Panc1 (cell line): Measurements from ENCODE around the gene IL1RAPL1. TPM values are rescaled to one million over a fixed set of nuclear protein-coding genes. Genes with fewer than 3 reads are reported as not detected.

ENCODE experiments used
- ATAC-seq: fragments of 200-7000 bp; cut with Tn5 transposase; 2 replicates; pipeline ENCODE4 v1.9.1; 2020; ENCODE audit warnings: mild to moderate bottlenecking, moderate library complexity
- BruUV-seq: library from RNA; stranded (reverse); fragments of 400-500 nt; replicated peaks from 2 replicates; lab custom pipeline; 2021; lab: Mats Ljungman, UMichigan
- CTCF ChIA-PET: fragments of 300-600 bp; sonication (Branson Sonifier 250); formaldehyde crosslinking; loops from one replicate; lab custom pipeline; 2022; ENCODE audit warnings: antibody characterized with exemption; lab: Charles Lee
- POLR2A ChIA-PET: fragments of 300-600 bp; sonication (Branson Sonifier 250); formaldehyde crosslinking; loops from one replicate; lab custom pipeline; 2022; ENCODE audit warnings: antibody characterized with exemption; lab: Charles Lee
- DNase-seq: peaks from one replicate; pipeline ENCODE4 v3.0.0-alpha.2; 2010; ENCODE audit warnings: low read depth, low spot score
- H3K27ac ChIP-seq: 2 replicates; pipeline ENCODE4 v1.5.1; 2011; ENCODE audit warnings: mild to moderate bottlenecking, low read length, inconsistent platforms
- H3K27me3 ChIP-seq: fragments of 200-500 bp; sonication (Bioruptor generic); 2 replicates; pipeline ENCODE4 v1.6.0; 2014; ENCODE audit warnings: low read length, inconsistent platforms; ENCODE audit not compliant: control insufficient read depth, insufficient read depth
- H3K36me3 ChIP-seq: fragments of 200-500 bp; sonication (Bioruptor generic); 2 replicates; pipeline ENCODE4 v1.5.1; 2014; ENCODE audit warnings: inconsistent platforms, mild to moderate bottlenecking, low read length, moderate library complexity; ENCODE audit not compliant: control insufficient read depth, insufficient read depth
- H3K4me1 ChIP-seq: 2 replicates; pipeline ENCODE4 v1.5.1; 2011; ENCODE audit warnings: inconsistent platforms, mild to moderate bottlenecking, low read length, moderate library complexity; ENCODE audit not compliant: control insufficient read depth, insufficient read depth
- H3K4me3 ChIP-seq, 2 experiments: 2 replicates each; pipeline ENCODE4 v1.5.1; 2011 to 2012; ENCODE audit warnings: low read depth in 2 of 2, low read length in 2 of 2, mild to moderate bottlenecking in 2 of 2, inconsistent platforms in 1 of 2, moderate library complexity in 1 of 2
- H3K9me3 ChIP-seq: fragments of 200-500 bp; sonication (Bioruptor generic); 2 replicates; pipeline ENCODE4 v1.5.1; 2014; ENCODE audit warnings: low read depth, mild to moderate bottlenecking, inconsistent platforms, low read length, moderate library complexity; ENCODE audit not compliant: control insufficient read depth, insufficient read depth
- CTCF ChIP-seq: fragments of 450-650 bp; IDR thresholded peaks from 2 replicates; pipeline ENCODE4 v1.5.1; 2017; ENCODE audit warnings: mild to moderate bottlenecking
- POLR2AphosphoS5 ChIP-seq: IDR thresholded peaks from 2 replicates; pipeline ENCODE4 v1.6.1; 2012; ENCODE audit warnings: mild to moderate bottlenecking, low read depth, low read length, moderate library complexity
- REST ChIP-seq, 2 experiments: IDR thresholded peaks; 2 replicates each; pipeline ENCODE4 v1.6.1; 2011 to 2012; ENCODE audit warnings: low read depth in 2 of 2, control low read depth in 1 of 2, low read length in 1 of 2, mild to moderate bottlenecking in 1 of 2, moderate library complexity in 1 of 2; ENCODE audit not compliant: insufficient read depth in 1 of 2
- SIN3A ChIP-seq: IDR thresholded peaks from 2 replicates; pipeline ENCODE4 v1.6.1; 2012; ENCODE audit warnings: low read depth, mild to moderate bottlenecking, low read length, moderate library complexity, borderline replicate concordance; ENCODE audit not compliant: insufficient read depth
- TCF7L2 ChIP-seq: IDR thresholded peaks from 2 replicates; pipeline ENCODE4 v1.6.1; 2011; ENCODE audit warnings: mild to moderate bottlenecking, low read depth, low read length, inconsistent platforms
- in situ Hi-C: cut with HindIII; loops from 2 replicates; pipeline ENCODE4 v1.10.0; 2016; ENCODE audit warnings: low sequenced_read_pairs, low pct_unique_long_range_greater_than_20kb
- intact Hi-C: fragments of 100-400 bp; cut with micrococcal nuclease; formaldehyde crosslinking; loops from one replicate; pipeline ENCODE4 v1.10.0; 2022; ENCODE audit not compliant: unreplicated experiment
- total RNA-seq: library from RNA; stranded (reverse); gene quantifications from one replicate; pipeline ENCODE4 v1.2.1, GENCODE V29; 2021; ENCODE audit not compliant: unreplicated experiment

The IL1RAPL1 gene
- total RNA-seq, 1 experiment from 2014 or later: 0.59 TPM

- H3K9me3 ChIP-seq: no peaks in the 10 kb centered on the region
- in situ Hi-C loops (no loop called here), intact Hi-C loops (no loop called here)
- ChIA-PET POLR2A (no interaction called here), CTCF (no interaction called here)
- no peaks in the 10 kb centered on the region for H3K36me3 ChIP-seq
- no peak overlapping the region for H3K4me3 ChIP-seq
- no peak for TF ChIP-seq SIN3A
- TF ChIP-seq POLR2AphosphoS5: no peak
- no peak for TF ChIP-seq REST (IDR thresholded peaks at IDR 0.05; ENCODE audit: insufficient read depth in 1 of 2, low read depth in 2 of 2, low read length in 1 of 2)
- no peak for TF ChIP-seq TCF7L2
- TF ChIP-seq CTCF: no peak
- BruUV-seq: no TSS peak
- DNase-seq (no peak), ATAC-seq (no peak)
- H3K4me1 ChIP-seq: no peaks in the 10 kb centered on the region
- no peak overlapping the region for H3K27ac ChIP-seq
- no peaks in the 10 kb centered on the region for H3K27me3 ChIP-seq
Observed at GRCh38 chrX:28888416-28888815, 301.2 kb downstream of the IL1RAPL1 start.

GRCh38 chrX:28889591-28890090 is 302.4 kb downstream of the IL1RAPL1 start:
- POLR2A ChIA-PET: no interaction called here
- in situ Hi-C loops (no loop called here), intact Hi-C loops (no loop called here)

More at GRCh38 chrX:28889591-28890090, 302.4 kb downstream of the IL1RAPL1 start:
- BruUV-seq: no TSS peak
- H3K36me3 ChIP-seq: no peaks in the 10 kb centered on the region
- H3K9me3 ChIP-seq: no peaks in the 10 kb centered on the region
- no peaks in the 10 kb centered on the region for H3K4me1 ChIP-seq
- TF ChIP-seq REST (IDR thresholded peaks at IDR 0.05; ENCODE audit: insufficient read depth in 1 of 2, low read depth in 2 of 2, low read length in 1 of 2): no peak
- TF ChIP-seq CTCF: no peak
- TF ChIP-seq TCF7L2: no peak
- no peak for ATAC-seq
- no peaks in the 10 kb centered on the region for H3K27me3 ChIP-seq
- no peak for DNase-seq
- no peak overlapping the region for H3K4me3 ChIP-seq
- H3K27ac ChIP-seq: no peak overlapping the region
- CTCF ChIA-PET: no interaction called here
